Stimulated activated CD4-positive, alpha-beta T cell treated with anti-CD3 and anti-CD28 coated beads, TNF-alpha, amount 100 ng/mL, for 48 hours (primary cell): ENCODE measurements around the gene PDK3.

Source experiments
- DNase-seq, 3 donors: peaks; one replicate each; pipeline ENCODE4 v3.0.0-alpha.2; 2020; ENCODE audit warnings: low read depth in 3 of 3

The PDK3 gene

GRCh38 chrX:24553011-24553410 is 87.9 kb downstream of the PDK3 start:
- no peak for DNase-seq

GRCh38 chrX:24561121-24561520 is 96.0 kb downstream of the PDK3 start:
- no peak for DNase-seq

DNA sequence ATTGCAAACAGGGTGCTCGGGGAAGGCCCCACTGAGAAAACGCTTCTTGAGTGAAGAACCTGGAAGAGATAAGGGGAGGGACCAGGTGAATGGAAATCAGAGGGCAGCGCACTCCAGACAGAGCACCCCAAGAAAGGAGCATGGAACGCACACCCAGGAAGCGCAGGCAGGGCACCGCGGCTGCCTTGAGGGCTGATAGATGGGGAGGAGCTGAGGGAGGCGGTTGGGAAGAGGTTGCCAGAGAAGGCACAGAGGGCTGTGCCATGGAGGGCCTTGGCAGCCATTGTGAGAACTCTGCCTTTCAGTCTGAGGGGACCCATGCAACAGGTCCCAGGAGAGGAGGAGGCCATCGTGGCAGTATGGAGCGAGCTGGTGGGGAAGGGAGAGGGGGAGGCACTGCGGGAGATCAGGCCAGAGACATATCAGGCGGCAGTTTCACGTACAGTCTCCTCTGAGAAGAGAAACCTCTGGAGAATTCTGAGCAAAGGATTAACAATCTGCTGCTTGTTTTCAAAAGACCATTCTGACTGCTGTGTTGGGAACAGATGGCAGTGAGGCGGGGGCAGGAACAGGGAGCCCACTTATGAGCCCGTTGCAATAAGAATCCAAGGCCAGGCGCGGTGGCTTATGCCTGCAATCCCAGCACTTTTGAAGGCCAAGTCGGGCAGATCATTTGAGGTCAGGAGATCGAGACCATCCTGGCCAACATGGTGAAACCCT is 98.4 kb downstream of the PDK3 start:
- DNase-seq, result no peak

GRCh38 chrX:24566240-24566639 is 101.2 kb downstream of the PDK3 start:
- no peak for DNase-seq

DNA sequence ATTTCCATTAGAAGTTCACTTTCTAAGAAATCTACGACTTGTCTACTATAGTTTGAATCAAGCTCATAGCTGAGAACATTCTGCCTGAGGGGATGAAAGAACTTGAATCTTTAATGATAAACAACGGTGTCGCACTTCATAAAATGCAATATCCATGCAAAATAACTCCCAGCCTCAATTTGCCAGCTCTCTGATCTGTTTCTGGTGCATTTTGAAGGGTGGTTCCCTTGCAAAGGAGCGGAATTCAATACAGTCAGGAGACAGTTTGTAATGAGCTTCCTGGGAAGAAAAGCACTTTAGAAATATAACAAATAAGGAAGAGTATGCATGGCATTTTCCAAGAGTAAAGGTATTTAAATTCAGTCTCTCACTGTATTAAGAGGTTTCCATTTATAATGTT is 102.1 kb downstream of the PDK3 start:
- DNase-seq, result no peak

GRCh38 chrX:24574743-24575142 is 109.7 kb downstream of the PDK3 start:
- DNase-seq, result no peak

DNA sequence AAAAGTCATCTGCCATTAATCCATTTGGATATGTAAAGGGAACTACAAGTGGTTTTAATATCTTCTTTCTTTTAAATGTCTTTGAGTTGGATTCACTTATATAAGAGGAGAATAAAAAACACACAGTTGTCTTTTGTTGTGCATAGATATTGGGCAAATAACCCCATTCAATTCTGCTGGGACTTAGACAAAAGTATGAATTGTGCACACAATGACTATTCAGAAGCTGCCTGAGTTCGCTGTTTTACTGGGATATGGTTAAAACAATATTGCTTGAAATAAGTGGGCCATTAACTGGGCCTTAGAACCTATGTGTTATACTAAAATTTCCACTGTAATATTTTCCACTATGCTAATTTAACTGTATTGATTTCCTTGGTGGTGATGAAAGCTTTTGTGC is 110.4 kb downstream of the PDK3 start:
- no peak for DNase-seq

GRCh38 chrX:24577091-24577490 is 112.0 kb downstream of the PDK3 start:
- no peak for DNase-seq
